ENCODE results near the gene CD93.

Gene CD93

DNA sequence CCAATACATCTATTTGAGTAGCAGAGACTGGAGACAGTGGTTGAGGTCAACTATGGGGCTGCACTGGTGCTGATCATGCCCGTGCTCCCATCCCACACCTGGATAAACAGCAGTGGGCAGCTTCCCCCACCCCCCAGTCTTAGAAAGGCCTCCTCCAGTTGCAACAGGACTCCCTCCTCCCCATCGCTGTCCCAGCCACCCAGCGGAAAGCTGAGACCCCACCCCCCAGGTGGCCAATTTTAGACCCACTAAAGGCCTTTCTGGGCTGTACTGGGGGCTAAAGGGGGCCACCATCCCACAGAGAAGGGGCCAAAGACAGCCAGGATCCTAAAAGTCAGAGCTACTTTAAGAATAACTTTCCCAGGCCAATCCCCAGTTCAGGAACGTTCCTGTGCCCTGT lies 52.2 kb downstream of the CD93 start:
- no peak for DNase-seq

- DNase-seq, result no peak
Measured at GRCh38 chr20:23032750-23033078, 53.4 kb downstream of the CD93 start.

- DNase-seq, result no peak
Measured at GRCh38 chr20:23032056-23032749, 53.9 kb downstream of the CD93 start.

DNA sequence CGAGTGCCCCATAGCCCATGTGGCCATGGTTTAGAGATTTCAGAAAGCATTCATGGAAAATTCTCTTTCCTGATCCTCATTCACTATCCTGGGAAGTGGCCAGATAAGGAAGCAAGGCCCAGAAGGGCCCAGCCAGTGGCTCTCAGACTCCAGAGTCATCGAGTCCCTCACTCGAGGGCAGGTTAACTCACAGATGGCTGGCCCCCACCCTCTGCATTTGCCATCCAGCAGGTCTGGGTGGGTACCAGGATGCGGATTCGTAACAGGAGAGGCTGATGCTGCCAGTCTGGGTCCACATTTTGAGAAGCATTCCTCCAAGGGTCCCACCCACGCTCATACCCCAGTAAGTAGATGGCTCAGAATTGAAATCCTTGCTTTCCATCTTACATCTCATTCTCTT lies 54.8 kb downstream of the CD93 start:
- no peak for DNase-seq

Data from activated effector memory CD4-positive, alpha-beta T cell treated with anti-CD3 and anti-CD28 coated beads, Interleukin-2, amount 50 U/mL, for 16 hours (primary cell).